NT2/D1 (cell line): ENCODE measurements around the gene DMXL2.
"Not testable (repeated sequence)": the region's sequence is repeated elsewhere in the genome, so short reads cannot be mapped to it uniquely, and the experiment has no call there.

Experiments
- DNase-seq: peaks from one replicate; pipeline ENCODE4 v3.0.0-alpha.2; 2011; ENCODE audit warnings: low read depth, low spot score
- H3K27me3 ChIP-seq: 2 replicates; pipeline ENCODE4 v1.6.0; 2011; ENCODE audit warnings: mild to moderate bottlenecking; ENCODE audit not compliant: insufficient read length, insufficient read depth
- H3K36me3 ChIP-seq: 2 replicates; pipeline ENCODE4 v1.6.1; 2011; ENCODE audit warnings: mild to moderate bottlenecking, low read length, mixed read lengths; ENCODE audit not compliant: insufficient read depth, insufficient read length
- H3K4me1 ChIP-seq: 2 replicates; pipeline ENCODE4 v1.5.1; 2011; ENCODE audit not compliant: insufficient read depth, insufficient read length
- H3K4me3 ChIP-seq: 2 replicates; pipeline ENCODE4 v1.5.1; 2011; ENCODE audit warnings: low read depth; ENCODE audit not compliant: insufficient read length
- H3K9ac ChIP-seq: 2 replicates; pipeline ENCODE4 v1.6.0; 2011; ENCODE audit warnings: low read depth; ENCODE audit not compliant: insufficient read length
- H3K9me3 ChIP-seq: 2 replicates; pipeline ENCODE4 v1.5.1; 2011; ENCODE audit warnings: mild to moderate bottlenecking, low read length; ENCODE audit not compliant: insufficient read depth
- SUZ12 ChIP-seq: IDR thresholded peaks from 2 replicates; pipeline ENCODE4 v1.6.1; 2011; ENCODE audit not compliant: insufficient read length, insufficient read depth; ENCODE audit errors: extremely low read depth
- YY1 ChIP-seq: IDR thresholded peaks from 2 replicates; pipeline ENCODE4 v1.6.1; 2011; ENCODE audit not compliant: insufficient read length, insufficient read depth
- ZNF274 ChIP-seq: IDR thresholded peaks from 2 replicates; pipeline ENCODE4 v1.6.1; 2011; ENCODE audit warnings: mild to moderate bottlenecking, low read depth, low read length

Gene DMXL2

DNA sequence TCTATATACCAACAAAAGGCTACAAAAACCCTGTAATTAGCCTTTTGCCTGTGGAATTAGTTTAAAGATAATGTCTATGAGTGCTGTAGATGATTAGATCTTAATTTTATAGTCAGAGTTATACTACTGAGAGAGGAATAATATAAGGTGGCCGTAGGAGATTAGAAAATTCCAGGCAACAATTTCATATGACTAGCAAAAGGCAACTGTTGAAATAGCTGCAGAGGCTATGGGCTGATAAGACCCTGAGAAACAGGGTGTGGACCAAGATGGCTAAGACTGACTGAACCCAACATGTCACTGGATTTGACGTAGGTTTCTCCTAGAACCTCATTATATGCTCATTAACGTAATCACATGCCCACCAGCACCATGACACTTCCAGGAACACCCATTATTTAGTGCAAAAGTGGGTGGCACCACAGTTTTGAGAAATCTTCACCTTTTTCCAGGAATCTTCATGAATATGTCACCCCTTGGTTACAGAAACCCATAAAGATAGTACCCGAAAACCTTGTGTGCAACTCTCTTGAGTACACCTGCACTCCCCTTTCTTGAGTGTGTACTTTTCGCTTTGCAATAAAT lies 29.6 kb upstream of the DMXL2 start:
- no peaks in the 10 kb centered on the region for H3K4me1 ChIP-seq
- DNase-seq: no peak
- H3K27me3 ChIP-seq: no peaks in the 10 kb centered on the region
- H3K9ac ChIP-seq: no peak overlapping the region
- no peak overlapping the region for H3K4me3 ChIP-seq
- H3K9me3 ChIP-seq: no peaks in the 10 kb centered on the region
- no peaks in the 10 kb centered on the region for H3K36me3 ChIP-seq
- TF ChIP-seq YY1: no peak
- no peak for TF ChIP-seq SUZ12
- no peak for TF ChIP-seq ZNF274

DNA sequence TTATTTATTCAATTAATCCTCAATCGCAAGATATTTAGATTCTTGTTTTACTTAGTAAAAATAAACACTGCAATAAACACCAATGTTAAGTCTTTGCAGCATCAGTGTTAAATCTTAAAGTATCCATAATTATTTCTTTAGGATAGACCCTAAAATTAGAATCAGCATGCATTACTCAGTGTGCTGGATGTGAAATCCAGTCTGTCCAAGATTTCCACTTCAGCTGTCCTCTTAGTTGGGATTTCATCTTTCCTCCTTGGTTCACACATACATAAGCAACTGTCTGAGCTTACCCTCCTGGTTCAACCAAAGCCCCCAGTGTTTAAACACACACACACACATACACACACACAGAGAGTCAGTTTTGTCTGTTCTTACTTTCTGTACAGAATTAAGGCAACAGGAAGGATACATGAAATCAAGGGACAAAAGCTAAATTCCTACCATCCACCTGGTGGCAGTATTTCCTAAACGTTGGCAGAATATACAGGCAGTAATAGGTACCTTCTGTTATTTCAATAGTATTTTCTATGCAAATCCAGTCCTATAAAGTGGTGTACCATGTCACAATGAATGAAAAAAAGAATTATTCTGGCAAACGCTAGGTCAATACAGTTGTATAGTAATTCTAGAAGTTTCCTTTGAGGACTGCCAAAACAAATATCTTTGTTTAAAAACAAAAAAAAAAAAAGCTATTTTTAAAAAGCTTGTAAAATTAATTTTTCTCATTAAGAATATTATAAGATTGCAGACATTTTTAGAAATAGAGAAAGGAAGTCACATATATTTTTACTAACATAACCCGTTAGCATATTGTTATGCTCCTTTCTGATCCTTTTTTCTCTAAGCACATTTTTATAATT lies 27.3 kb upstream of the DMXL2 start:
- Histone ChIP-seq H3K9me3 (no peaks in the 10 kb centered on the region), H3K27me3 (no peaks in the 10 kb centered on the region), H3K9ac (no peak overlapping the region), H3K4me3 (no peak overlapping the region), H3K36me3 (no peaks in the 10 kb centered on the region), H3K4me1 (no peaks in the 10 kb centered on the region)
- TF ChIP-seq YY1: no peak
- no peak for TF ChIP-seq SUZ12
- no peak for TF ChIP-seq ZNF274
- DNase-seq: peak; percentile 30

DNA sequence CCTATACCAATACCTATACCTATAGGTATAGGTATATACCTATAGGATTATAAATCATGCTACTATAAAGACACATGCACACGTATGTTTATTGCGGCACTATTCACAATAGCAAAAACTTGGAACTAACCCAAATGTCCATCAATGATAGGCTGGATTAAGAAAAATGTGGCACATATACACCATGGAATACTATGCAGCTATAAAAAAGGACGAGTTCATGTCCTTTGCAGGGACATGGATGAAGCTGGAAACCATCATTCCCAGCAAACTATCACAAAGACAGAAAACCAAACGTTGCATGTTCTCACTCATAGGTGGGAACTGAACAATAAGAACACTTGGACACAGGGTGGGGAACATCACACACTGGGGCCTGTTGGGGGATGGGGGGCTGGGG lies 26.1 kb upstream of the DMXL2 start:
- H3K4me1 ChIP-seq, H3K36me3 ChIP-seq: not testable (repeated sequence)

DNA sequence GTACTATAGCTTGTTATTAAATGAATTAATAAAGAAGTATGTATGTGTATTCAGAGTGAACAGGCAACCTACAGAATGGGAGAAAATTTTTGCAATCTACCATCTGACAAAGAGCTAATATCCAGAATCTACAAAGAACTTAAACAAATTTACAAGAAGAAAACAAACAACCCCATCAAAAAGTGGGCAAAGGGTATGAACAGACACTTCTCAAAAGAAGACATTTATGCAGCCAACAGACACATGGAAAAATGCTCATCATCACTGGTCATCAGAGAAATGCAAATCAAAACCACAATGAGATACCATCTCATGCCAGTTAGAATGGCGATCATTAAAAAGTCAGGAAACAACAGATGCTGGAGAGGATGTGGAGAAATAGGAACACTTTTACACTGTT lies 25.5 kb upstream of the DMXL2 start:
- H3K4me1 ChIP-seq, H3K9ac ChIP-seq, DNase-seq, H3K36me3 ChIP-seq, H3K4me3 ChIP-seq, H3K27me3 ChIP-seq, H3K9me3 ChIP-seq: not testable (repeated sequence)

More for the DNA sequence above, 26.1 kb upstream of the DMXL2 start:
- H3K4me3 ChIP-seq, H3K9me3 ChIP-seq, H3K27me3 ChIP-seq, DNase-seq, H3K9ac ChIP-seq: not testable (repeated sequence)

DNA sequence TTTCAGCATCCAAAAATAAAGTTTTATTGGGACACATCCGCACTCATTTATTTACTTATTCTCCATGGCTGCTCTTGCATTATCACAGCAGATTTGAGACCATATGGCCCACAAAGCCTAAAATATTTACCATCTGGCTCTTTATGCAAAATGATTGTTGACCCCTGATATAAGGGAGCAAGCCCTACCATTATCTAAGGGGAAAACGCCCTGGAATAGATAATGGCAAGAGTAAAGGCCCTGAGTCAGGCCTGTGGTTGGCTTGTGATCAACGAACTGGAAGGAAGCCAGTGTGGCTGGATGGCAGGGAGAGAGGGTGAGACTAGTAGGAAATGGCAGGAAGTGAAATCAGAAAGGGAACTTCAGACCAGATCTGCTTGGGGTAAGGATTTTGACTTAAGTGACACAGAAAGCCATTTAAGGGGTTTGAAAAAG lies 24.6 kb upstream of the DMXL2 start:
- Histone ChIP-seq H3K4me3 (no peak overlapping the region), H3K27me3 (no peaks in the 10 kb centered on the region), H3K4me1 (no peaks in the 10 kb centered on the region), H3K36me3 (no peaks in the 10 kb centered on the region), H3K9me3 (no peaks in the 10 kb centered on the region), H3K9ac (no peak overlapping the region)
- DNase-seq: no peak
- TF ChIP-seq YY1 (no peak), ZNF274 (no peak), SUZ12 (no peak)

DNA sequence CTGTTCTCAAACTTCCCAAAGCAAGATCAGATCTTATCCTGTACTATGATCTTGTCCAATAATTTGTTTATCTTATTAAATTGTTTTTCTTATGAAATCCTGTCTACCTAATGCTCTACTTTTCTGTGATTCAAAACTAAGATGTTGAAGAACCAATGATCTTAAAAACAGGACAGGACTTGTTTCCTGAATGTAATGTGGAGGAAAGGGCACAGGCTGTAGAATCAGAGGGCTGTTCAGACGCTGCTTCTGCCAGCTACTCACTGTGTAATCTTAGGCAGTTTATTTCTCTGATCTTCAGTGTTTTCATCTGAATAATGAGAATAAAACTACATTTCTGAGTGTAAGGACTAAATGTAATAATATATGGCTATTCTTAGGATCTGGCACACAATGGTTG lies 20.1 kb upstream of the DMXL2 start:
- Histone ChIP-seq H3K4me1 (no peaks in the 10 kb centered on the region), H3K4me3 (no peak overlapping the region), H3K36me3 (no peaks in the 10 kb centered on the region), H3K9ac (no peak overlapping the region), H3K27me3 (no peaks in the 10 kb centered on the region), H3K9me3 (no peaks in the 10 kb centered on the region)
- TF ChIP-seq SUZ12 (no peak), YY1 (no peak), ZNF274 (no peak)
- no peak for DNase-seq

DNA sequence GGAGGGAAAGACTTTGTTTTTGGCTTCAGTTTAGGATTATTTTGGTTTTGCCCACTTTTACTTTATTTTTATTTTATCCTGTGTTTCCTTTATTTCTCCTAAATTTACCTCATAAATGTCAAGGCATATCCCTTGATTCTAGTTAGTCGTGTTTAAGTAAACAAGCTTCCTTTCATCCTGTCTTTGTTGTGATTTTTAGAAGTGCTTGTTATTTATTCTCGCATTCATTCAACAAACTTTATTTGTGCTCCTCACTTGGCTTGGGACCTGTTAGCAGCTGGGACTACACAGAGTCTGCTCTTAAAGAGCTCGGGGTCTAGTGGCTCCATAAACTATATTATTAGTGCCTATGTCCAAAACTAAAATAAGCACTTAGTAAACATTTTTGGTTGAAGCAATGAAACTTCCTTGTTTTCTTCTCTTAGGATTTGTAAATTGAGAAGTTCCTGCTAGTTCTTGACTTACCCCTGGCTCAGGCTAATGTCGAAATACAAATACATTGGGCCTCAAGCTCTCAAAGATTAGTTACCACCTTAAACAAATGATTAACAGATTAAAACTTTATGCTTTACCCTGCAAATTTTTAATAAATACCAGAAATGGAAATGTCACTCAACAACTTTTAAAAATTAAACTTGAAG lies 19.0 kb upstream of the DMXL2 start:
- no peaks in the 10 kb centered on the region for H3K36me3 ChIP-seq
- no peak for DNase-seq
- no peaks in the 10 kb centered on the region for H3K9me3 ChIP-seq
- no peak overlapping the region for H3K4me3 ChIP-seq
- H3K4me1 ChIP-seq: no peaks in the 10 kb centered on the region
- no peak overlapping the region for H3K9ac ChIP-seq
- TF ChIP-seq ZNF274 (no peak), SUZ12 (no peak), YY1 (no peak)
- H3K27me3 ChIP-seq: no peaks in the 10 kb centered on the region
